HepG2 (cell line): ENCODE results near the gene AAR2. TPM values are rescaled to one million over a fixed set of nuclear protein-coding genes. Genes with fewer than 3 reads are reported as not detected.

Experiments
- ATAC-seq: fragments of 200-7000 bp; cut with Tn5 transposase; 3 replicates; pipeline ENCODE4 v1.9.1; 2020; ENCODE audit warnings: mild to moderate bottlenecking, moderate library complexity
- BruUV-seq: library from RNA; stranded (reverse); fragments of 400-500 nt; replicated peaks from 2 replicates; lab custom pipeline; 2021; lab: Mats Ljungman, UMichigan
- CTCF ChIA-PET: fragments of 300-600 bp; formaldehyde crosslinking; extraction: SDS; loops from one replicate; lab custom pipeline; 2021; ENCODE audit warnings: low total read pairs, inconsistent platforms, low intra/inter-chr PET ratio; lab: Yijun Ruan, JAX
- POLR2A ChIA-PET: fragments of 350-600 bp; sonication (Branson Sonifier 250); formaldehyde crosslinking; loops from one replicate; lab custom pipeline; 2020; ENCODE audit warnings: antibody characterized with exemption, inconsistent platforms; lab: Yijun Ruan, JAX
- DNase-seq: peaks from one replicate; pipeline ENCODE4 v3.0.0-alpha.2; 2015; ENCODE audit warnings: low spot score
- FAIRE-seq: peaks from 3 replicates; lab custom pipeline; 2011; peaks lifted over from hg19 to GRCh38; lab: Jason Lieb, UNC
- H2AFZ ChIP-seq: one replicate; pipeline ENCODE4 v1.6.1; 2011; ENCODE audit warnings: low read length, inconsistent platforms
- H3K27ac ChIP-seq: fragments of 300-600 bp; 3 replicates; pipeline ENCODE4 v1.8.0; 2011; ENCODE audit warnings: mixed run types, mild to moderate bottlenecking, mixed read lengths, low read length, inconsistent platforms; ENCODE audit not compliant: insufficient read depth; ENCODE audit errors: extremely low read length
- H3K27me3 ChIP-seq, 2 experiments: fragments of 200-600 bp in 1 of 2; 2 replicates in 1 of 2; 3 replicates in 1 of 2; pipeline versions ENCODE4 v1.6.0 to v1.8.0; 2011; ENCODE audit warnings: low read length in 2 of 2, mild to moderate bottlenecking in 2 of 2, moderate library complexity in 2 of 2, inconsistent platforms in 1 of 2; ENCODE audit not compliant: insufficient read depth in 2 of 2, control insufficient read depth in 1 of 2
- H3K36me3 ChIP-seq, 2 experiments: fragments of 200-600 bp in 1 of 2; replicated peaks in 1 of 2; 2 replicates in 1 of 2; 3 replicates in 1 of 2; pipeline versions ENCODE4 v1.5.1 to v1.8.0; 2011; ENCODE audit warnings: low read length in 2 of 2, inconsistent platforms in 1 of 2; ENCODE audit not compliant: insufficient read depth in 2 of 2, control insufficient read depth in 1 of 2
- H3K4me1 ChIP-seq: 2 replicates; pipeline ENCODE4 v1.5.1; 2012; ENCODE audit warnings: low read length, inconsistent platforms; ENCODE audit not compliant: insufficient read depth
- H3K4me2 ChIP-seq: 2 replicates; pipeline ENCODE4 v1.6.0; 2011; ENCODE audit warnings: low read depth, low read length, inconsistent platforms
- H3K4me3 ChIP-seq, 3 experiments: fragments of 200-600 bp in 1 of 3; sonication (generic), shearing (Covaris generic) in 1 of 3; replicated peaks in 1 of 3; 2 replicates each; pipeline ENCODE4 v1.5.1; 2011 to 2016; ENCODE audit warnings: low read length in 3 of 3, inconsistent platforms in 2 of 3, low read depth in 2 of 3, mild to moderate bottlenecking in 2 of 3, control low read depth in 1 of 3, mixed read lengths in 1 of 3; ENCODE audit not compliant: insufficient read depth in 1 of 3
- H3K79me2 ChIP-seq: one replicate; pipeline ENCODE4 v1.6.1; 2011; ENCODE audit warnings: low read length, inconsistent platforms; ENCODE audit not compliant: insufficient read depth
- H3K9ac ChIP-seq: 2 replicates; pipeline ENCODE4 v1.6.0; 2011; ENCODE audit warnings: mild to moderate bottlenecking, low read depth, low read length, inconsistent platforms; ENCODE audit not compliant: insufficient read depth
- H3K9me3 ChIP-seq: 2 replicates; pipeline ENCODE4 v1.5.1; 2012; ENCODE audit warnings: mild to moderate bottlenecking, low read length
- H4K20me1 ChIP-seq: 2 replicates; pipeline ENCODE4 v1.6.0; 2011; ENCODE audit warnings: inconsistent platforms, mild to moderate bottlenecking, low read length, moderate library complexity; ENCODE audit not compliant: insufficient read depth
- HMG20A ChIP-seq: IDR thresholded peaks from 2 replicates; pipeline ENCODE4 v1.6.1; 2016; ENCODE audit warnings: borderline replicate concordance
- HOXA3 ChIP-seq: sonication (generic); formaldehyde crosslinking; IDR thresholded peaks from 2 replicates; pipeline ENCODE4 v1.5.0; 2020; ENCODE audit warnings: missing genetic modification reagents
- PCBP2 ChIP-seq: fragments of 200-400 bp; formaldehyde crosslinking; optimal IDR thresholded peaks from 2 replicates; pipeline ENCODE3; 2018; ENCODE audit warnings: low read length, low read depth; ENCODE audit not compliant: poor library complexity, severe bottlenecking
- YEATS4 ChIP-seq: sonication (generic); formaldehyde crosslinking; IDR thresholded peaks from 2 replicates; pipeline ENCODE4 v1.4.0; 2020; ENCODE audit warnings: missing genetic modification reagents, borderline replicate concordance
- ZNF460 ChIP-seq: sonication (generic); formaldehyde crosslinking; IDR thresholded peaks from 2 replicates; pipeline ENCODE4 v1.5.1; 2020; ENCODE audit warnings: missing genetic modification reagents, mild to moderate bottlenecking, borderline replicate concordance
- ZNF850 ChIP-seq: sonication (generic); formaldehyde crosslinking; conservative IDR thresholded peaks from 2 replicates; pipeline ENCODE4 v1.9.0; 2021; ENCODE audit warnings: mild to moderate bottlenecking, missing genetic modification reagents
- WGBS: methylation state at CpG from one replicate; pipeline ENCODE4 v1.1.6; 2017; ENCODE audit warnings: low lambda C conversion rate; 5-methylcytosine and 5-hydroxymethylcytosine counted together
- in situ Hi-C: cut with HindIII; loops from 2 replicates; pipeline ENCODE4 v1.10.0; 2017; ENCODE audit warnings: low pct_unique_long_range_greater_than_20kb; ENCODE audit not compliant: extremely low pct_ligation_motif_present
- intact Hi-C: fragments of 100-400 bp; cut with micrococcal nuclease; formaldehyde crosslinking; loops from one replicate; pipeline ENCODE4 v1.10.0; 2022; ENCODE audit not compliant: unreplicated experiment
- polyA plus RNA-seq, 8 experiments: library from polyadenylated mRNA; depleted of rRNA in 3 of 8; stranded (reverse) in 7 of 8; unstranded in 1 of 8; fragments of >200 nt; fragmentation: Illumina TruSeq in 4 of 8; extraction: Trizol in 4 of 8; gene quantifications; 2 replicates each; pipeline versions ENCODE4 v1.2.1 to v1.2.3, GENCODE V29; 2011 to 2016; ENCODE audit warnings: low read depth in 4 of 8, missing spikeins in 1 of 8, mixed read lengths in 1 of 8; ENCODE audit not compliant: insufficient read depth in 1 of 8
- total RNA-seq, 5 experiments: library from RNA; depleted of rRNA; stranded (reverse); fragments of >200 nt; fragmentation: Illumina TruSeq; extraction: Trizol; gene quantifications; 2 replicates each; pipeline ENCODE4 v1.2.3, GENCODE V29; 2016; ENCODE audit warnings: low read depth in 1 of 5
- TF ChIP-seq, protein P1 (sequence below): sonication (generic); formaldehyde crosslinking; IDR thresholded peaks from 2 replicates; pipeline ENCODE4 v1.4.0; 2020; ENCODE audit warnings: missing genetic modification reagents, mild to moderate bottlenecking, borderline replicate concordance
- TF ChIP-seq, protein P2 (sequence below): fragments of 450-650 bp; IDR thresholded peaks from 2 replicates; pipeline ENCODE4 v1.6.1; 2017; ENCODE audit warnings: mild to moderate bottlenecking

AAR2 gene
- total and polyA plus RNA-seq, 2 of the 13 experiments (the other 11 are each of a cell fraction or from before 2014, with no cell fraction given), result 45.2 to 46.2 TPM

DNA sequence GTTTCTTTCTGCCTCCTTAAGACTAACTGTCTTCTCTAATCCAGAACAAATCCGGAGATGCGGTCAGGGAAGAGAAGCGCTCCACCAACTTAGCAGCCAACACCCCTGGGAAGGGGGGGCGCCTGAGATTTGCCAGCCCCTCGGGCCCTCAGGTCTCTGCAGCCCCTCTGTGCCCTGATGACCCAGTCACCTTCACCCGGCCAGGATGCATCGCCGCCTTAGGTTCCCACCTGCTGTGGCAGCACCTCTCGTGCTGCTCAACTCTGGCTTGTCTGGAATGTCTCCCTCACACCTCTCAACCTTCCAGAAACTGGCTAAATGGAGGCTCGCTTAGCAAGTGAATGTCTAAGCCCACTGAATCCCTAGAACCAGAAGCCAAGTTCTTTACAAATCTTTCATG is 28.0 kb upstream of the AAR2 start:
- no peaks in the 10 kb centered on the region for H3K27me3 ChIP-seq
- ChIA-PET CTCF (no interaction called here), POLR2A (no interaction called here)
- no peaks in the 10 kb centered on the region for H3K79me2 ChIP-seq
- in situ Hi-C loops (no loop called here), intact Hi-C loops (no loop called here)
- no peaks in the 10 kb centered on the region for H3K4me1 ChIP-seq
- DNase-seq (no peak), ATAC-seq (no peak), FAIRE-seq (no peak)
- H2AFZ ChIP-seq, result no peak overlapping the region
- H3K4me3 ChIP-seq, result no peak overlapping the region
- H3K9ac ChIP-seq, result no peak overlapping the region
- 96% methylated on average over 10 of the region's 10 CpGs for WGBS
- BruUV-seq, result no TSS peak
- no peak overlapping the region for H3K27ac ChIP-seq
- no peak for TF ChIP-seq YEATS4 (CRISPR knock-in tag)
- TF ChIP-seq PCBP2, result no peak
- TF ChIP-seq ZNF460 (CRISPR knock-in tag), result no peak
- no peak for TF ChIP-seq HMG20A
- TF ChIP-seq HOXA3 (CRISPR knock-in tag), result no peak
- no peak for TF ChIP-seq ZNF850 (CRISPR knock-in tag)
- TF ChIP-seq, protein P1, sequence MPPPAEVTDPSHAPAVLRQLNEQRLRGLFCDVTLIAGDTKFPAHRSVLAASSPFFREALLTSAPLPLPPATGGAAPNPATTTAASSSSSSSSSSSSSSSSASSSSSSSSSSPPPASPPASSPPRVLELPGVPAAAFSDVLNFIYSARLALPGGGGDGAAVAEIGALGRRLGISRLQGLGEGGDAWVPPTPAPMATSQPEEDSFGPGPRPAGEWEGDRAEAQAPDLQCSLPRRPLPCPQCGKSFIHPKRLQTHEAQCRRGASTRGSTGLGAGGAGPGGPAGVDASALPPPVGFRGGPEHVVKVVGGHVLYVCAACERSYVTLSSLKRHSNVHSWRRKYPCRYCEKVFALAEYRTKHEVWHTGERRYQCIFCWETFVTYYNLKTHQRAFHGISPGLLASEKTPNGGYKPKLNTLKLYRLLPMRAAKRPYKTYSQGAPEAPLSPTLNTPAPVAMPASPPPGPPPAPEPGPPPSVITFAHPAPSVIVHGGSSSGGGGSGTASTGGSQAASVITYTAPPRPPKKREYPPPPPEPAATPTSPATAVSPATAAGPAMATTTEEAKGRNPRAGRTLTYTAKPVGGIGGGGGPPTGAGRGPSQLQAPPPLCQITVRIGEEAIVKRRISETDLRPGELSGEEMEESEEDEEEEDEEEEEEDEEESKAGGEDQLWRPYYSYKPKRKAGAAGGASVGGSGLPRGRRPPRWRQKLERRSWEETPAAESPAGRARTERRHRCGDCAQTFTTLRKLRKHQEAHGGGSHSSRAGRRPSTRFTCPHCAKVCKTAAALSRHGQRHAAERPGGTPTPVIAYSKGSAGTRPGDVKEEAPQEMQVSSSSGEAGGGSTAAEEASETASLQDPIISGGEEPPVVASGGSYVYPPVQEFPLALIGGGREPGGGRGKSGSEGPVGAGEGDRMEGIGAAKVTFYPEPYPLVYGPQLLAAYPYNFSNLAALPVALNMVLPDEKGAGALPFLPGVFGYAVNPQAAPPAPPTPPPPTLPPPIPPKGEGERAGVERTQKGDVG (CRISPR knock-in tag), result no peak
- TF ChIP-seq, protein P2, sequence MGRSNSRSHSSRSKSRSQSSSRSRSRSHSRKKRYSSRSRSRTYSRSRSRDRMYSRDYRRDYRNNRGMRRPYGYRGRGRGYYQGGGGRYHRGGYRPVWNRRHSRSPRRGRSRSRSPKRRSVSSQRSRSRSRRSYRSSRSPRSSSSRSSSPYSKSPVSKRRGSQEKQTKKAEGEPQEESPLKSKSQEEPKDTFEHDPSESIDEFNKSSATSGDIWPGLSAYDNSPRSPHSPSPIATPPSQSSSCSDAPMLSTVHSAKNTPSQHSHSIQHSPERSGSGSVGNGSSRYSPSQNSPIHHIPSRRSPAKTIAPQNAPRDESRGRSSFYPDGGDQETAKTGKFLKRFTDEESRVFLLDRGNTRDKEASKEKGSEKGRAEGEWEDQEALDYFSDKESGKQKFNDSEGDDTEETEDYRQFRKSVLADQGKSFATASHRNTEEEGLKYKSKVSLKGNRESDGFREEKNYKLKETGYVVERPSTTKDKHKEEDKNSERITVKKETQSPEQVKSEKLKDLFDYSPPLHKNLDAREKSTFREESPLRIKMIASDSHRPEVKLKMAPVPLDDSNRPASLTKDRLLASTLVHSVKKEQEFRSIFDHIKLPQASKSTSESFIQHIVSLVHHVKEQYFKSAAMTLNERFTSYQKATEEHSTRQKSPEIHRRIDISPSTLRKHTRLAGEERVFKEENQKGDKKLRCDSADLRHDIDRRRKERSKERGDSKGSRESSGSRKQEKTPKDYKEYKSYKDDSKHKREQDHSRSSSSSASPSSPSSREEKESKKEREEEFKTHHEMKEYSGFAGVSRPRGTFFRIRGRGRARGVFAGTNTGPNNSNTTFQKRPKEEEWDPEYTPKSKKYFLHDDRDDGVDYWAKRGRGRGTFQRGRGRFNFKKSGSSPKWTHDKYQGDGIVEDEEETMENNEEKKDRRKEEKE, result no peak
- H3K9me3 ChIP-seq, result no peaks in the 10 kb centered on the region
- H3K36me3 ChIP-seq, result peaks cover 20 to 34% of the 10 kb centered on the region in 2 experiments
- no peaks in the 10 kb centered on the region for H4K20me1 ChIP-seq
- H3K4me2 ChIP-seq, result no peak overlapping the region
